ENCODE data around the gene EPB41L3.
"Not testable (repeated sequence)": the region's sequence is repeated elsewhere in the genome, so short reads cannot be mapped to it uniquely, and the experiment has no call there.

Gene EPB41L3

DNA sequence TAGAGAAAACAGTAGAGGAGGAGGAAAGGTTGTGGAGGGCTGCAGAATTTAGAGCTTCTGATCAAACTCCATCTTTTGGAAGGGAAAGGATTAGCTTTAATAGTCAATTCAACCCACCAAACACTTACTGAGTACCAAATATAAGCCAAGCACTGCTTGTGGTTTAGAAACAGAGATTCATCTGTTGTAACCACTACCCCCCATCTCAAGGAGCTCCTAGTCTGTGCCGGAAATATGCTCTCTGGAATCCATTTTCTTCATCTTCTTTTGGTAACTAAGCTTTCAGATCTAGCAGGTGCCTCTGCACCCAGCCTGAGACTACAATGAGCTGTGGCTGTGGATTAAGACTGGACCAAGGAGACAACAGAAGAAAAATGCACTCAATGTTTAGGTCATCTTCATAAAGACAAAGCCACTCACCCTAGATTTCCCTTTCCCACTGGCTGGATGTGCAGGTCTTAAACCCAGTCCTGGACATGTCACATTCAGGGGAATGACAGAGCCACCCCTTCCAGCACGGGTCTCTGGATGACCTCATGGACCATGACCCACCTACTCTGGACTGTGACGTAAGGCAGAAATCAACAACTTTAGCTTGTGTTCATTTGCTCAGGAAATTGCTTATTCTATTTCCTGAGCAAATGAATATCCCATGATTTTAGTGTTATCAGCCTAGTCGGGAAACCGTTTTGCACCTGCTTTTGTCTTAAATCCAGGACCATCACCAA is 52.9 kb downstream of the EPB41L3 start:
- no peak for DNase-seq

DNA sequence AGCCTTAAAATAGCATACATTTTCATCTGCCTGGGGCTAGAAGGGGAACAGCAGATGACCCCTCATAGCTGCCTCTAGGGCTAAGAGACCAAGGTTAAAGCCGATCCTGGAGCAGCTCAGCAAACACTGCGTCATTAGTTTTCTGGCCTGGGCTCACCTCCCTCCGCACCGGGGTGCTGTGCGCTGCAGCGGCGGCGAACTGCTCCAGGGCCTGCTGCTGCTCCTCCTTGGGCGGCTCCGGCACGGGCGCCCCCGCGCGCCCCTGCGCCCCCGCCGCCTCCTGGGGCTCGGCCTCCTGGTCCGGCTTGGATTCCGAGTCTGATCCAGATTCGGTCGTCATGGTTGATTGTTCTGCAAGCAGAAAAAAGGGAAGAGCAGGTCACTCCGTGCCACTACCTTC is 55.0 kb downstream of the EPB41L3 start:
- no peak for DNase-seq

GRCh38 chr18:5488044-5488443 is 55.8 kb downstream of the EPB41L3 start:
- DNase-seq = not testable (repeated sequence)

DNA sequence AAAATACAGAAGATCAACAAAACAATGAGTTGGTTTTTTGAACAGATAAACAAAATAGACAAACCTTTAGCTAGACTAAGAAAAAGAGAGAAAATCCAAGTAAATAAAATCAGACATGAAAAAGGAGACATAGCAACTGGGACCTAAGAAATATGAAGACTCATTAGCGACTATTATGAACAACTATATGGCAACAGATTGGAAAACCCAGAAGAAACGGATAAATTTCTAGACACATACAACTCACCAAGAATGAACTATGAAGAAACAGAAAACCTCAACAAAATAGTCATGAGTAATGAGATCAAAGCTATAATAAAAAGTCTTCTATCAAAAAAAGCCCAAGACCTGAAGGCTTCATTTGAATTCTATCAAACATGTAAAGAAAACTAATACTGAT is 59.3 kb downstream of the EPB41L3 start:
- DNase-seq = no peak

DNA sequence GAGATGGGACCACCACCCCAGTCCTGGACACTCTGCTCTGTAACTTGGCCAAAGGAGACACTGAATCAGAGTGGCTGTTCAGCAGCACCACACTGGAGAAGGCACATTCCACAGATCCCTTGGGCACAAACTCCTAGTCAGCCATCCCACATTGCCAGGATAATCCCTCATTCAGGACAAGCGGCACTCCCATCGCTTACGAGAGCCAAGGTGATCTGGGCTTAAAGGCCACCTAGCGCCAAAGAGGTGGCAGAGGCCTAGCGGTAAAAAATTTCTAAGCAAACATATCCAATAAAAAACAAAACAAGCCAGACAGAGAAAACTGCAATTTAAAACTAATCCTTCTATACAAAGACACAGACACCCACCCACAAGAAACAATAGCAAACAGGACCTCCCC is 62.2 kb downstream of the EPB41L3 start:
- no peak for DNase-seq

GRCh38 chr18:5478261-5478660 is 65.5 kb downstream of the EPB41L3 start:
- no peak for DNase-seq

DNA sequence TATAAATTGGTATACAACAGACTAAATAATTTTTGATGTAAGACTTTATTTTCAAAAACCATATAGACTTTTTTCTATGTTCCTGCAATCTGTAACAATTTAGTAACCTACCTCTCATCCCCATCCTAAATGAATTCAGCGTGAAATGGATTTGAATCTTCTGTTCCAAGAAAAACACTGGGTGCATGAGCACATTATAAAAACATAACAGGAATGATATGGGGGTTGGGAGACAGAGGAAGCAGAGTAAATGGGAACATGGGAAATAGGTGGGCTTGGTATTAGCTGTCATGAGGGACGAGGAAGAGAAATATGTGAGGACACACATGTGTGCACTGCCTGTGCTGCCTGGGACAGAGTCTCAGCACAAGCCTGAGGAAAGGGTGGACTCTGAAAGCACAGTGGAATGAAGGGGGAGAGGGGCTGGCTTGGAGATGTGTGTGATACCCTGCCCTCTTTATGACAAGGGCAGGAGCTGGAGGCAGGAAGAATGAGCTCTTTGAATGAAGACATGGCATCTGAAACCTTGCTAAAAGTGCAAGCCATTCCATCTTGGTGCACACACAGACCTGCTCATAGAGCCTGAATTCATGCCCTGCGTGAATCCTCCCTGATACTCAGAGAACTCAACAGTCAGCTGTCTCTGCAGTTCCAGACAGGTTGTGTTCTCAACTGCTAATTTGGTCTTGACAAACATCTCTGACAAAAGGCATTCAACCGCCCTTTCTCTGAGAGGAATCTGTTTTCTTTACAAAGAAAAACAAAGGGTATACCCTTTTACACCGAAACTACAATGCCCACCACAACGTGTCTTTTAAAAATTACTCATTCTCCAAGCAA is 66.6 kb downstream of the EPB41L3 start:
- DNase-seq = no peak

GRCh38 chr18:5475267-5475666 is 68.5 kb downstream of the EPB41L3 start:
- DNase-seq = peak; percentile 1

DNA sequence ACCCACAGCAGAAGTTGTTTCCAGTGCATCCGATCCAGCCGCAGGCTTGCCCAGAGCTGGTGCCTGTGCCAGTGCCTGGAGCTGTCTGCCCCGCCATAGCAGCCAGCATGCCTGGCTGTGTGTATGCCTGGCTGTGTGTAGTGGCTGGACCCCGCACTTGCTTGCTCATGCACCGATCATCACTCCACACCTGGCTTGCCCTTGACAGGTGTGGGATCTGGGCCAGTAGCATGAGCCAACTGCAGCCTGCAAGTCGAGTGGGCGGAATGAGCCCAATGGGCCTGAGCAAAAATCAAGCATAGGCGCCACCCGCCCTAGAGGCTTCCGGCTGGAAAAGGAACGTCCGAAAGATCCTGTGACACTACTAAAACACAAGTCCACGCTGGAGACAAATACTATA is 74.5 kb downstream of the EPB41L3 start:
- no peak for DNase-seq

GRCh38 chr18:5468394-5468793 is 75.4 kb downstream of the EPB41L3 start:
- no peak for DNase-seq

GRCh38 chr18:5467671-5468070 is 76.1 kb downstream of the EPB41L3 start:
- DNase-seq = no peak

DNA sequence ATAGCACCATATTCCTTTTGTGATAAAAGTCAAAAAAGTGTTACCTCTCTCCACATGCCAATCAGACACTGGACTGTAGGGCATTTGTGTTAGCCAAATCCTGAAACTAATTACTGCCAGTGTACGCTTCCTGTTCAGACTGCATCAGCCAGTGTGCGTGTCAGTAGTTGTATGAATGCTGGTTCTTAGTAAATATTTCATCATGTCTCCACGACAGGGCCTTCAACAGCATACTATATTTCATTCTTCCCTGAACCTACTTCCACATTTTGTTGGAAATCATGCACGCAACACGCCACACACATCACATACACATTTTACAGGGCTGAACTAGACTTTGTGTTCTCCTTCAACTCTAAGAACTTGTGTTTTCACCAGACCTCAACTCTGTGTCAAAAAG is 77.5 kb downstream of the EPB41L3 start:
- DNase-seq = no peak

DNA sequence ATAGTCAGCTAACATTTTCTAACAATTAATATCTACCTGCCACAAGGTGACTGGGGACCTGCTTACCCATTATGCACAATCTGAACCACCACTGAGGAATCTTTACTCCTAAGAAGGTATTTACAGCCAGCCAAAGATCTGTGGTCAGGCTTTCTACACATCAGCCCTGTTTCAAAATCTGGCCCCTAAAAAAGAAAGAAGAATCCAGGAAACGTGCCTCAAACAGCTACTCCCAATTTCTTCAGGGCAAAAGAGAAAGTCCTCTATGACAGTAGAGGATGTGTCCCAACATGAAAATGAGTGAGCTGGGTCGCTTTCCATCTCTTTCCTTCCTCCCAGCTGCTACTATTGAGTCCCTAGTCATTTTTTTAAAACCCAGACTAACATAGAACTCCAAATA is 79.5 kb downstream of the EPB41L3 start:
- DNase-seq = no peak

- no peak for DNase-seq
These were observed 80.0 kb downstream of the EPB41L3 start for GRCh38 chr18:5463831-5464230.

DNA sequence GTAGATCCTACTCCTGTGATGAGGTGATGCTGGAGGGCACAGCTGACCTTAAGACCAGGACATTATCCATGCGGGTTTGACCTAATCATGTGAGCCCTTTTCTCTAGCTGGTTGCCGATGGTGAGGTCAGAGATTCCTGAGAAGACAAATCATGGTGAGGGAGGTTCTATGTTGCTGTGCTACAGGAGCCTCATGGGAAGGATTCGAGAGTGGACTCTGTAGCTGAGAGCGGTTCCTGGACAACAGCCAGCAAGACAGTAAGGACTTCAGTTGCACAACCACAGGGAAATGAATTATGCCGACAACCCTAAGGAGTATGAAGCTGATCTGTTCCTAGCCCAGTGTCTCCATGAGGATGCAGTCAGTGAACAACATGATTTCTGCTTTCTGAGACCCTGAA is 80.4 kb downstream of the EPB41L3 start:
- DNase-seq = no peak

DNA sequence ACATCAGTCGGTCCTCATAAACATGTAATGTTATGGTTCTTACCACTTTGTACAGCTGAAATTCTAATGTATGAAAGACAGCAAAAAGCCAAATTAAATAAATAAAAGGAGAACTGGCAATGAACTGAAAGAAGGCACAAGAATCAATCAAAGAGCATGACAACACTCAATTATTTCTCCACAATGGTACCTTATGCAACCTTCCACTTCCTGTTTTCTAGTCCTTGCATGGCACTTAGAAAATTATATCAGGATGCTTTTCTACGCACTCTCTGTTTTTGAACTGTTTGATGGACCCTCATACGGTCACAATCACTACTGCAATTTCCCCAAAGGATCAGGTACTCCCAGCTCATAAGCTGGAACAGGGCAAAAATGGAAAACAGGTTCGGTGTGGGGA is 81.6 kb downstream of the EPB41L3 start:
- DNase-seq = no peak

DNA sequence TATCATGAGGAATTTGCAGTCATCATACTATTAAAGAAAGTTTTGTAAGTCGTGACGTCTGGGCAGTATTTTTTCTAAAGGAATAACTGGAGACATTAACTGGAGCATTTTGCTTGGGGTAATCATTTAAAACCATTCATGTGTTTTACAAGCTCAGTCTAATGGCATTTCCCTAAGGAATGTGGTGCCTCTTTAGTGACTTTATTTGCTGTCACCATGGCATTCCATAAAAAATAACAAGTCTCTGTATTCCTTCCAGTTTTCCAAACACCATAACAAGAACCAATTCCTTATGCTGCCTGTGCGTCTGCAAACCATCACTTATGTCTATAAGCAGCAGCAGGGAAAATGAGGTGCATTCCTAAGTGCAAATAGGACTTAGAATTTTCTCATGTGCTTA is 82.8 kb downstream of the EPB41L3 start:
- no peak for DNase-seq

DNA sequence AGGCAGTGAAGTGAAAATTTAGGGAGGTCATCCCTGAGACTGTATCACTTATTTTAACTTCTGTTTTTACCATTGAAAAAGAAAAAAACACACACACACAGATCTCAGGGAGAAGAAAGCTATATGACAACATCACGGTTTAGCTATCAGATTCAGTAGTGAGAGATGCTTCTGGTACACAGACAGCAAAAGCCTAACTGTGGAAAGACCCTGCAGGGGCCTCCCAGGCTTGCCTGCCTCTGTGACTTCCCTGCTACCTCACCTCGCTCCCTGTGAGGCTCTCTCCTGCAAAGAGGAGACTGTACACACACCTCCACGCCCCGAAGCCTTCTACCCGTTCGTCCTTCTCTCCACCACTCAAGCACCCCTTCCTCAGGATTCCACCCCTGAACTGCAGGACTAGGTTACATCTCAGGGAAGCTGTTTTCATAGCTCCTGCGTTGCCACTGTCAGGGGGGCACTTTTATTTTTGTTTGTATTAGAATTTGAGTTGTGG is 86.3 kb downstream of the EPB41L3 start:
- no peak for DNase-seq

GRCh38 chr18:5456577-5457461 is 87.0 kb downstream of the EPB41L3 start:
- no peak for DNase-seq

DNA sequence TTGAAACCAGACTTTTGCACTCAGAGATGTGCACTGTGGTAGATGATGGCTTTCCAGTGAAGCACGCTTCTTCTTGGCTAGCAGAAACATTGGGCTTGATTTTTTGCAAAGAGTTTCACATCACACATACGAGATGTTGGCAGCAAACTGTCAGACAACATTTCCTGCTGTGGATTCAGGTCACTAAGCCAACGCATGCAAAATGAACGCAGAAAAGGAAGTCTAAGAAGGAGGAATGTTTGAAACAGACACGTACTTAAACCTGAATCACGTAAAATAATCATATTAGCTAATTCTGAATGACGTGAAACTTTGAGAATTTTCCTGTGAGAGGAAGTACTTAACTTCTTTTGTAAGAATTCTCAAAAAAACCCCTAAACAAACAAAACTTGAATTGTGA is 88.1 kb downstream of the EPB41L3 start:
- DNase-seq = no peak

DNA sequence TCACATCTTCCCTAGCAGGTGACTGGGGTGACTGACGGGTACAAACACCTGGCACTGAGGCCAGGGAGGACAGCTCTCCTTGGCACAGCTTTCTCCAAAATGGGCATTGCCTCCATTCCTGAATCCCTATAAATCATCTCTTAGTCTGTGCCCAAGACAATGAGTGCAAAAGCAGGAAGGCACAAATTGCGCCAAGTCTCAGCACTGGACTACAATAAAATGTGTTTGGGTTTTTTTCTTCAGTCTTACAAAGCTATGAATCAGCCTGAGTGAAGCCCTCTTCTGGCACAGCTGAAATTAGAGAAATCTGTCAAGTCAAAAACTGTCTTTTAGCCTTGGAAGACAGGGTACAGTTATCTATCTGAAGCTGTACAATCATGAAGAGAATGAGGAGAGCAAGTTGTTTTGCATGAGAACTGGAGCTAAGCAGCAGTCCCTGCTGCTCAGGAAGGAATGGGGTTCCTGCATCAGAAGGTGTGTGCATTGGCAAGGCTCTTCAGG is 90.8 kb downstream of the EPB41L3 start:
- DNase-seq = no peak

- no peak for DNase-seq
These were observed 91.9 kb downstream of the EPB41L3 start for GRCh38 chr18:5451871-5452270.

DNA sequence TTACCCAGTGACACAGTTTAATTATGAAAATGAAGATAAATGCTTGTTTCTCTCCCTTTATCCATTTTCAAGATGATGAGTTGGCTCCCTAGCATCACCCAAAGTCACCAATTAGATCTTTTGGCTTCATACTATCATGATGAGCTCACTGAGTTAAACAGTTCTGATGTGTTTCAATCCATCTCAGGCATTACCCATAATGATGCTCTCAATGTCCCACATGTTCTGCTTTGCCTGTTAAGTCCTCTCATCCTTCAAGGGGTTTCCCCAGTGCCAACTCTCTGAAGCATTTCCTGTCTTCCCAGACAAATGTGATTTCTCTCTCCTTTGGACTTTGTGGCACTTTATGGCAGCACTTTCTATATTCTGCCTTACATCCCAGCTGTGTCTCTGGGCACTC is 92.6 kb downstream of the EPB41L3 start:
- DNase-seq = no peak
